Stimulated activated CD4-positive, alpha-beta T cell treated with anti-CD3 and anti-CD28 coated beads, Interleukin-12 subunit alpha, Interleukin-12 subunit beta, amount 100 ng/mL, for 48 hours (primary cell): ENCODE measurements around the gene CBR3.
"Not testable (repeated sequence)": the region's sequence is repeated elsewhere in the genome, so short reads cannot be mapped to it uniquely, and the experiment has no call there.

Experiments used
- DNase-seq, 3 donors: peaks; one replicate each; pipeline ENCODE4 v3.0.0-alpha.2; 2020; ENCODE audit warnings: low read depth in 2 of 3, low spot score in 1 of 3

Gene CBR3

DNA sequence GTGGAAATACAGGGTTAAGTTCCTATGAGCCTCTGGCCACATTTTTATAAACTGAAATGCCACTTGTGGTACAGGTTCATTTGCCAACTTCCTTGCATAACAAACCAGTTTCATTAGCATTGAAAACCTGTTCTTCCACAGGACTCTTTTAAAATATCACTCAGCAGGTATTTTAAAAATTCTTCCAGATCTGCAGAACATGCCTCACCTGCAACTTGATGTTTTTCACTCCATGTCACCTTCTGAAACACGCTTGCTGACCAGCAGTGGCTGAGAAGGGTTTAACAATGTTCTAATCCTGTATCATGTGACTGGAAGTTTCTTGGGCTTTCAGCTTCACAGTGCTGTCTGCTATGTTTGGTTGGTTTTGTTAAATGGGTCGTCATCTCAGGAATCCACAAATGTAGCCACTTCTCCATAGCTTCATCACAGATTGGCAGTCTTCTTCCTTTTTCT lies 17.6 kb upstream of the CBR3 start:
- no peak for DNase-seq

DNA sequence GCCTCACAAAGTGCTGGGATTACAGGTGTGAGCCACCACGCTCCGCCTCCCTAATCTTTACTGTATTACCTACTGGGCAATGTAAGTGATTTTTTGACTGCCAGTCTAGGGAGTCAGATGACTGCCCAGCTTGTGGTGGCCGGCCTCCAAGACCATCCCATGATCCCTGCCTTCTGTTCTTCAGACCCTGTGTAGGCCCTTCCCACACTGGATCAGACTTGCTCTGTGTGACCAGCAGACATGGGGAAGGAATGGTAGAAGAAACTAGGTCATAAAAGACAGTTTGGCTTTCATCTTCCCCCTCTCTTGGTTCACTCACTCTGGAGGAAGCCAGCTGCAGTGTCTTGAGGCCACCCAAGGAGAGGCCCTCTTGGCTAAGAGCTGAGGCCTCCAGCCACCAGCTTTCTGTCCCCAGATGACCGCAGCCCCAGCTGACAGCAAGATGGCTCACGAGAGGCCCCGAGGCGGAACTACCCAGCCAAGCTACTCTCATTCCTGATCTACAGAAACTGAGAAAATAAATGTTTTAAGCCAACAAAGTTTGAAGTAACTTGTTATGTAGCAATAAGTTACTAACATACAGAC lies 14.5 kb upstream of the CBR3 start:
- DNase-seq, result no peak

GRCh38 chr21:36122977-36123376 lies 11.9 kb upstream of the CBR3 start:
- no peak for DNase-seq

DNA sequence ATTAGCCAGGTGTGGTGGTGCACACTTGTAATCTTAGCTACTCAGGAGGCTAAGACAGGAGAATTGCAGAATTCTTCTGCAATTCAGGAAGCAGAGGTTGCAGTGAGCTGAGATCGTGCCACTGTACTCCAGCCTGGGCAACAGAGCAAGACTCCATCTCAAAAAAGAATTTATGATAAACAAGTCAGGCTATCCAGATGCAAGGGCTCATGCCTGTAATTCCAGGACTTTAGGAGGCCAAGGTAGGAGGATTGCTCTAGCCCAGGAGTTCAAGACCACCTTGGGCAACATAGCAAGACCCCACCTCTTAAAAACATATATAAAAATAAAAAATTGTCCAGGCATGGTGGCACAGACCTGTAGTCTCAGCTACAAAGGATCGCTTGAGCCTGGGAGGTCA lies 10.5 kb upstream of the CBR3 start:
- no peak for DNase-seq

GRCh38 chr21:36125512-36126207 lies 9.2 kb upstream of the CBR3 start:
- no peak for DNase-seq

DNA sequence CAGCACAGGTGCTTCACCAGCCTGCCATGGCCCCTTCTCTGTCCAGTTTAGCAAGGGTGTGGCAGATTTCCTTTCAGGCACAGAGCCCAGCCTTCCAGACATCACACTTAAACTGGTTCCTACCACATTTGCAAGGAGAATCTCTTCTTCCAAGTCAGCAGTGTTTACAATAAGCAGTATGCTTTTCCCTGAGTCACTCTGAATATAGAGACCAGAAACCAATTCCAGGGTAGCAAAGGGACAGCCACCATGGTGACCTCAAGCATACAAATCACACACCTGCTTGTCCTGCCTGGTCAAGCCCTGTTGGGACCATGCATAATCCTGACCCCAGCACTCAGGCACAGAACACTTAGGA lies 8.7 kb upstream of the CBR3 start:
- no peak for DNase-seq

DNA sequence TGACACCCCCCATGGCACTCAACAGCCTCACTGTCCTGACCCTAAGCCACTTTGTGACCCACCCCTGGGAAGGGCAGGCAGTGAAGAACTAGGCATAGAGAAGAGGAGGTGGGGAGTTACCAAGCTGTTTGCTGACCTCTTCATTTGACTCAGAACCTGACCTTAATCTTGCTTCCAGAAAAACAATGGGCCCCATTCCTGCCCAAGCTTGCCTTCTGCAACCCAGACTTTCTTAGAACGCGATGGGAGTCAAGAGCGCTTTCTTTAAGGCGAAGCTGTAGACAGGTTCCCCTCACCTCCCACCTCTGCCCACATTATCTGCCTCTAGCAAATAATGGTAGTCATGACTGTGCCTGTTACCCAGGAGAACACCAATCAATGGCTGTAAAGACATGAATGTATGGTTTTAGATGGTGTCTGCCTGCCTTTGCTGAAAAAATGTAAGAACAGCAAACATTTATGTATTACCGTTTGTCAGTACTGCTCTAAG lies 8.2 kb upstream of the CBR3 start:
- no peak for DNase-seq

DNA sequence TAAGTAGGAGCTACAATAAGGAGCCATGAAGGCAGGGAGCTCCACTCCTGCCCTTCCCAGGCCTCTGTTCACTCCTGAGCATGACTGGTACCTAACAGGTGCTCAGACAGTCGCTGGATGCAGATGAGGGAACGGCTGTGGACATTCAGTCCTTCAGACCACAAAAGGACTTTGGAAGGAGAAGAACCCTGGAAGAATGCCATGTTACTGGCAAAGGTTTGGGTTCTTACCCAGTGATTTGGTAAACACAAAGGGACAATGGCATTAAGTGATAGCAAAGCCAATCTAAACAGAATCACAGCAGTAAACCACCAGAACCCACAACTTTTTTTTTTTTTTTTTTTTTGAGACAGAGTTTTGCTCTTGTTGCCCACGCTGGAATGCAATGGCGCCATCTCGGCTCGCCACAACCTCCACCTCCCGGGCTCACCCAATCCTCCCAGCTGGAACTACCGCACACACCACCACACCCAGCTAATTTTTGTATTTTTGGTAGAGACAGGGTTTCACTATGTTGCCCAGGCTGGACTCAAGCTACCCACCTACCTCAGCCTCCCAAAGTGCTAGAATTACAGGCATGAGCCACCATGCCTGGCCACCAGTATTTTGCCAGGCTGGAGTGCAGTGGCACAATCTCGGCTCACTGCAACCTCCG lies 7.5 kb upstream of the CBR3 start:
- DNase-seq, result no peak

DNA sequence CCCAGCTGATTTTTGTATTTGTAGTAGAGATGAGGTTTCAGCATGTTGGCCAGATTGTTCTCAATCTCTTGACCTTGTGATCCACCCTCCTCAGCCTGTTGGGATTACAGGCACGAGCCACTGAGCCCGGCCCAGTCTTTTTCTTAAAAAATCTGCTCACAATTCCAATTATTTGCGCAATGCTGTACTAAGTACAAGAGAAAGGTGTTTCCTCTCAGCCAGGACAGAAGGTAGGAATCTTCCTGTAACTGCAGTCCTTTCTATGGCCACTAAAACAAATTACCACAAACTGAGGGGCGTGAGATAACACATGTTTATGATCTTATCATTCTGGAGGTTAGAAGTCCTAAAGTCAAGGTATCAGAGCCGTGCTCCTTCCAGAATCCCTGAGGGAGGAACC lies 6.9 kb upstream of the CBR3 start:
- no peak for DNase-seq

DNA sequence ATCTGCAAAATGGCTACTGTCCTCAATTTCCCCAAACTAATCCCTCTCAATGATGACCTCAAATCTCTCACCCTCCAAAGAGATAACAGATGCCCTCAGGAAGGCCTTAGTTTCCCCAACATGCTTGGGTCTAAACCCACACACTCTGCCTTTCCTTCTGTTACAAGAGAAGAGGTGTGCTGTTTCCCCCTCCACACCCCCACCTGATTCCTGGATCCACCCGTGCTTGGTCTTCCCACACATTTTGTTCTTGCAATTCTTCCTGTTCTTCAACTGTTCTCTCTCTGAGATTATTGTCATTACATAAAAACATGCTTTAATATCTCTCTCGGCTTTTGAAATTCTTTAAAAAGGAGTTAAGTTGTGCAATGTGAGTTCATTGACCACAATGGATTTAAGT lies 5.7 kb upstream of the CBR3 start:
- no peak for DNase-seq

DNA sequence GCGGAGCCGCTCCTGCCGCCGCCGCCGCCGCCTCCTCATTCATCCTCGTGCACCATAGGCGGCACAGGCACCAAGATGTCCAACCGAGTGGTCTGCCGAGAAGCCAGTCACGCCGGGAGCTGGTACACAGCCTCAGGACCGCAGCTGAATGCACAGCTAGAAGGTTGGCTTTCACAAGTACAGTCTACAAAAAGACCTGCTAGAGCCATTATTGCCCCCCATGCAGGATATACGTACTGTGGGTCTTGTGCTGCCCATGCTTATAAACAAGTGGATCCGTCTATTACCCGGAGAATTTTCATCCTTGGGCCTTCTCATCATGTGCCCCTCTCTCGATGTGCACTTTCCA lies 4.5 kb upstream of the CBR3 start:
- not testable (repeated sequence) for DNase-seq

- DNase-seq, result not testable (repeated sequence)
Observed at GRCh38 chr21:36130839-36131238, 4.0 kb upstream of the CBR3 start.

GRCh38 chr21:36132696-36133095 lies 2.2 kb upstream of the CBR3 start:
- DNase-seq, result no peak

DNA sequence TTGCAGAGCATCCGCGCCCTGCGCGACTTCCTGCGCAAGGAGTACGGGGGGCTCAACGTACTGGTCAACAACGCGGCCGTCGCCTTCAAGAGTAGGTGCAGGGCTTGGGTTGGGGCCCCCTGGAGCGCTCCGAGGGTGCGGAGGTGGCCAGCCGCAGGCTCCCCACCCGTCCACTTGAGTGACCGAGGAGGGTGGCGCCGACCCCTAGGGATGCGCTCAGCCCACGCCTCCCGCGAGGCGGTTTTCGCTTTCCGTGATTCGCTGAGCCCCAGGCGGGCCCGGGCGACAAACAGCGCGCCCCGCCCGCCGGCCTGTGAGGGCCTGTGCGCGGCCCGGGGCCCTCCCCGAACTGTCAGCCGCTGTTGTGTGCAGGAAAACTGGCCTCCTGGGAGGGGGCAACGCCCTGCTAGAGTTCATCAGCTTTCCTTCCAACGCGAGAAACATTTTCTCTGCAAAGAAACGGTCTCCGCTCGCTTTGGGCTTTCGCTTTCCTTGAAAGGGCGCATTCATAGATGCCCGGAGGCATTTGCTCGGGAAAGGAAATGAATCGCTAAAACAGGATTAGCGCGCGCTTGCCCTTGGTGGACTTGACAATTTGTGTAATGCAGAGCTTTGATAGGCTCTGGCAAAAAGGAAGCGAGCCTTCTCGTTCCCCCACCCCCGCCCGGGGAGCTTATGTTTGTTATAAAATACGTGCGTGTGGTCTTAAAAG lies 668 bp downstream of the CBR3 start:
- peak in 2 of 3 donors; percentile 23 to 54 for DNase-seq

DNA sequence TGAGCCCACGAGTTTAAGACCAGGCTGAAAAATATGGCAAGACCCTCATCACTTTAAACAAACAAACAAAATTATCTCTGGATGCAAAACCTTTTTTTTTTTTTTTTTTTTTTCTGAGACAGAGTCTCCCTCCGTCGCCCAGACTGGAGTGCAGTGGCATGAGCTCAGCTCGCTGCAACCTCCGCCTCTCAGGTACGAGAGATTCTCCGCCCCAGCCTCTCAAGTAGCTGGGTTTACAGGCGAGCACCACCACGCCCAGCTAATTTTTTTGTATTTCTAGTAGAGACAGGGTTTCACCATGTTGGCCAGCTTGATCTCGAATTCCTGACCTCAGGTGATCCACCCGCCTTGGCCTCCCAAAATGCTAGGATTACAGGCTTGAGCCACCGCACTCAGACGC lies 4.9 kb downstream of the CBR3 start:
- not testable (repeated sequence) for DNase-seq

GRCh38 chr21:36141513-36141925 lies 6.6 kb downstream of the CBR3 start:
- peak; percentile 67 to 87 (median 68) for DNase-seq

DNA sequence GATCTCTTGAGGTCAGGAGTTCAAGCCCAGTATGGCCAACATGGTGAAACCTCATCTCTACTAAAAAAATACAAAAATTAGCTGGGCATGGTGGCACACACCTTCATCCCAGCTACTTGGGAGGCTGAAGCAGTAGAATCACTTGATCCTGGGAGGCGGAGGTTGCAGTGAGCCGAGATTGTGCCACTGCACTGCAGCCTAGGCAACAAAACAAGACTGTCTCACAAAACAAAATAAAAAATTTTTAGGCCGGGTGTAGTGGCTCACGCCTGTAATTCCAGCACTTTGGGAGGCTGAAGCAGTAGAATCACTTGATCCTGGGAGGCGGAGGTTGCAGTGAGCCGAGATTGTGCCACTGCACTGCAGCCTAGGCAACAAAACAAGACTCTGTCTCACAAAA lies 9.4 kb downstream of the CBR3 start:
- not testable (repeated sequence) for DNase-seq

DNA sequence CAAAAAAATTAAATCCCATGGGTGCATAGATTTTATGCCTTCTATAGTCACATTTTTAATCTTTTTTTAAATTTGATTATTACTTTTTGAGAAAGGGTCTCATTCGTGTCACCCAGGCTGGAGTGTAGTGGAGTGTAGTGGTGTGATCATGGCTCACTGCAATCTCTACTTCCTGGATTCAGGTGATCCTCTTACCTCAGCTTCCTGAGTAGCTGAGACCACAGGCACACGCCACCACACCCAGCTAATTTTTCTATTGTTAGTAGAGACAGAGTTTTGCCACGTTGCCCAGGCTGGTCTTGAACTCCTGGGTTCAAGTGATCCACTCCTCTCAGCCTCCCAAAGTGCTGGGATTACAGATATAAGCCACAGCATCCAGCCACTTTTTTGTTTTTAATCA lies 10.4 kb downstream of the CBR3 start:
- DNase-seq, result no peak

- no peak for DNase-seq
Observed at GRCh38 chr21:36147911-36148310, 13.0 kb downstream of the CBR3 start.

GRCh38 chr21:36148886-36149285 lies 14.0 kb downstream of the CBR3 start:
- DNase-seq, result no peak

DNA sequence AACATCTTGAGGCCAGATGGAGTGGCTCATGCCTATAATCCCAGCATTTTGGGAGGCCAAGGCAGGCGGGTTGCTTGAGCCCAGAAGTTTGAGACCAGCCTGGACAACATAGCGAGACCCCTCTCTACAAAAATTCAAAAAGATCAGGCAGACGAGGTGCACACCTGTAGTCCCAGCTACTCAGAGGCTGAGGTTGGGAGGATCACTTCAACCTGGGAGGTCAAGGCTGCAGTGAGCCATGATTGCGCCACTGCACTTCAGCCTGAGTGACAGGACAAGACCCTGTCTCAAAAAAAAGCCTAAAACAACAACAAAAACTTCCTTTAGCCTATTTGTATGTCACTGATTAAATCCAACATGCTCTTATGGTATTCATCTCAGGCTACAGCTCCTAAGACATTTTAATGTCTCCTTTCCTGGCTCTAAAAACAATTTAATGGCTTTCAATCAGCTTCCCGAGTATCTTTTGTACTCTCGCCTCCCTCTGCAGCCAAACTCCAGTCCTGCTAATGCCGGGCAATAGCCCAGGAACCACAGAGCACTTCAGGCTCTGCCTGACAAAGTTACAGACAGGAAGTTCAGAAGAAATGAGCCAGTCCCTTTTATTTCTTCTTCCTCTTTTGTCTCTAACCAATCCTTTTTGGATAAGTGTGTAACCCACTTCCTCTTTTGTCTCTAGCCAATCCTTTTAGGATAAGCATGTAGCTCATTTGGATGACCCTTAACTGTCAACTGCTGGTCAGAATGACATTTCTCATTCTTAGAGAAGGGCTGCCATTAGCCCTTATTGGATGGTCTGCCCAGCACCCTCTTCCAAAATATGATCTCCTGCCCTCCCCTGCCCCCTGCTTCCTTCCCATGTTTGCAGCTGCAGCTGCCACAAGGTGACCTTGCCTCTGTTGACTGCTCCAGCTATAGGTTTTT lies 15.2 kb downstream of the CBR3 start:
- no peak for DNase-seq
